ENCODE measurements around the gene RGS14. TPM values are rescaled to one million over a fixed set of nuclear protein-coding genes. Genes with fewer than 3 reads are reported as not detected.
A peak's percentile ranks its signal among the peaks of the same experiment; 100 is the strongest.

The RGS14 gene
- total RNA-seq, 2 experiments from 2014 or later = 34.6 to 39.2 TPM

DNA sequence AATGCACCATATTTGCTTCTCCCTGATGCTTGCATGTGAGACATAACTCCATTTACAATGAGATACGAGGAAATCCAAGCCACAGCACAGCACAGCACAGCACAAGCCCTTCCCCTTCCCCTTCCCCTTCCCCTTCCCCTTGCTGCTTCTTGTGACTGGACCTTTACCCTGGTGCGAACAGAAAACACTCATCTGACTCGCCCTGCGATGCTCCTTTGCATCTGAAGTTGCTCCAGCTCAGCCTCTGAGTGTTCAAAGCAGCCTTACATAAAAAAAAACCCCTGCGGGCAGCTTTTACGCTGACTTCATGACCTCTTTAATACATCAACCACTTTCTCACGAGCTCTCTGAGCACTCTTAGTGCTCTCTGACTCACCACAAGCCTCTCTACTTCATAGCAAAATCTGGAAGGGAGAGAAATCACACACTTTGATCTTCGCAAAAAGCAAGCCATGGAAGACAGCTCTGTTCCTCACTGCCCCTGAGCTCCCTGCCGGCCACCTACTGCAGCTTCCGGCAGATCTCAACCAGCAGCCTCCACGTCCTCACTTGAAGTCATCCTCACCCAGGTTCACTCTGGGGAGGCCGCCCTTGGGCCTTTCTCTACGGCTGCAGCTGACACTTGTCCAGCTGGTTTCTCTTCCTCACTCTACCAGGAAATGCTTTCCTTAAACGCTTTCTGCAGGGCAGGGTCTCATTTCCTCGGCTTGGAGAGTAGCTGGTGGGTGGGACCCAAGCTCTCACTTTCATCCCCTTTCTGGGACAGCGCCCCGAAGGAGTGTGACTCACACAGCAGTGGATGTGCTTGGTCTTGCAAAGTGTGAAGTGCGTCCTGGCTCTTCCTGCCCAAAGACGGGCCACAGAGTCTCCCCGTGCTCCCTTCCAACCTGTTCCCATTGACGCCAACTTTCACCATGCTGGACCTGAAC lies 31.8 kb downstream of the RGS14 start:
- peak overlapping the region; percentile 79 for H3K27ac Mint-ChIP-seq
- intact Hi-C loops (cut with micrococcal nuclease) = loop anchor here (1.0 to 5.0 kb wide), 10 partner anchors 10 to 112 kb away; partner anchors contain the start of genes LMAN2 and PDLIM7
- H3K4me1 Mint-ChIP-seq (ENCODE audit: low read depth) = peaks cover 34% of the 10 kb centered on the region
- H3K36me3 Mint-ChIP-seq (ENCODE audit: low read depth) = no peaks in the 10 kb centered on the region
- CTCF ChIA-PET = interaction anchor here (0.6 to 6.8 kb wide), 27 partner anchors 11 to 111 kb away, joined by 3 to 138 read pairs (median 6); partner anchors contain the start of genes GRK6, LMAN2, PDLIM7 and PFN3
- H3K4me3 Mint-ChIP-seq = peak overlapping the region; percentile 17
- H3K27me3 Mint-ChIP-seq (ENCODE audit: low read depth) = no peaks in the 10 kb centered on the region
- DNase-seq = peak; percentile 78
- H3K9me3 Mint-ChIP-seq = no peaks in the 10 kb centered on the region

DNA sequence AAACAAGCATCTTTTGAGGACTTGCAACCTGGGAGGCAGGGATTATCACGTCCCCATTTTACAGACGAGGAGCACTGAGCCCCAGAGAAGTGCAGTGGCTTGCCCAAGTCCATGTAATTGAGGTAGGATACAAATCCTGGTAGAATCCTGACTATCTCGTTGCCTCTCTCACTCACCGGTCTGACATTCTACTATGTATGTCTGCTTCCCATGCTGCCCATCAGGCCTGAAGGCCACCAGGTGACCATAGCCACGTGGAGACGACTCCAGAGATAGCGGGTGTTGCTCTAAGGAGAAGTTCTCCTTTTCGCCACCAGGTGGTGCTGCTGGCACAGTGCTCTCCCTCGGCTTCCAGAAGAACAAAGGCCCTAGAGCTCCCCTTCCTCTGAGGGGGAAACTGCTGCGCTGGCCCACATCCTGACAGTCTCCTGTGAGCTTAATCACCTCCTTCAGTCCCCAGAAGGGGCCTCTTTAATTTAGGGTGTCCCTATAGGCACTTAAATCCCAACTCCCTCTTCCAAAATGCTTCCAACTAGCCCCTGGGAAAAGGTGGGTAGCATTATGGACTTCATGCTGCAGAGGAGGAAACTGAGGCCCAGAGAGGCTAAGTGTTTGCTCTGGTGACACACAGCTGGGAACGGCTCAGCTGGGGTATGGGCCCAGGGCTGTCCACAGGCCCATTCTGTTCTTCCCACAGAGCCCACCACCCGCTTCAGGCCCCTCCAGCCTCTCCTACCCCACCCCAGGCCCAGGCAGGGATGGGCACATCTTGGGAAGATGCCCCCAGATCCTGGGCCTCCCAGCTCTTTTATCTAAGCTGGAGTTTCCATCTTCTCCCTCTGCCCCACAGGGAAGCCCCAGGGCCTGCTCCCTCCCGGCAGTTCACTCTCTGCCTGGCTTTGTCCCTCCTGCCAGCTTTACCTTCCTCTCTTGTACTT lies 32.9 kb downstream of the RGS14 start:
- CTCF ChIA-PET = interaction anchor here (0.6 to 6.8 kb wide), 45 partner anchors 8 to 670 kb away, joined by 3 to 138 read pairs (median 6); partner anchors contain the start of genes GRK6, PDLIM7, PFN3 and PRR7
- no peaks in the 10 kb centered on the region for H3K9me3 Mint-ChIP-seq
- DNase-seq = peak; percentile 95
- peaks cover 34% of the 10 kb centered on the region for H3K4me1 Mint-ChIP-seq (ENCODE audit: low read depth)
- H3K27ac Mint-ChIP-seq = peak overlapping the region; percentile 79
- no peaks in the 10 kb centered on the region for H3K27me3 Mint-ChIP-seq (ENCODE audit: low read depth)
- H3K4me3 Mint-ChIP-seq = peak overlapping the region; percentile 10
- H3K36me3 Mint-ChIP-seq (ENCODE audit: low read depth) = no peaks in the 10 kb centered on the region
- intact Hi-C loops (cut with micrococcal nuclease) = loop anchor here (1.0 to 2.0 kb wide), 7 partner anchors 12 to 111 kb away; partner anchors contain the start of gene PDLIM7

DNA sequence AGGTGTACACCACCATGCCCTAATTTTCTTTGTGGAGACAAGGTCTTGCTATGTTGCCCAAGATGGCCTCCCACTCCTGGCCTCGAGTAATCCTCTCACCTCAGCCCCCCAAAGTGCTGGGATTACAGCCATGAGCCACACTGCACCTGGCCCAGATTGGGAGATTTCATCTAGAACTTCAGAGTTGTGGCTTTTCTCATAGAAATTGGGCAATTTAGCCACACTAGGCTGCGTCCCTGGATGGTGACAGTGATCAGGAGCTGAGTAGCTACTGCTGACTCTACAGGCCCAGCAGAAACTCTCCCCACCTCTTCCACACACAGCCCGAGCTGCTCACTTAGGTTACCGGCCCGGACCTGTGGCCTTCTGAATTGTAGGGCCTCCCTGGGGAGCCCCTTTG lies 35.0 kb downstream of the RGS14 start:
- Mint-ChIP-seq H3K4me1 (ENCODE audit: low read depth) (peaks cover 34% of the 10 kb centered on the region), H3K27ac (no peak overlapping the region), H3K36me3 (ENCODE audit: low read depth) (no peaks in the 10 kb centered on the region), H3K27me3 (ENCODE audit: low read depth) (no peaks in the 10 kb centered on the region), H3K9me3 (no peaks in the 10 kb centered on the region), H3K4me3 (no peak overlapping the region)
- CTCF ChIA-PET = interaction anchor here (0.9 to 6.8 kb wide), 10 partner anchors 10 to 108 kb away, joined by 3 to 138 read pairs (median 4); partner anchors contain the start of genes PDLIM7 and PFN3
- DNase-seq = no peak
- intact Hi-C loops (cut with micrococcal nuclease) = no loop called here

GRCh38 chr5:177393206-177393765 lies 35.6 kb downstream of the RGS14 start:
- CTCF ChIA-PET = interaction anchor here (0.9 to 6.8 kb wide), 9 partner anchors 10 to 107 kb away, joined by 3 to 138 read pairs (median 4); partner anchors contain the start of genes PDLIM7 and PFN3
- Mint-ChIP-seq H3K27ac (no peak overlapping the region), H3K36me3 (ENCODE audit: low read depth) (no peaks in the 10 kb centered on the region), H3K4me1 (ENCODE audit: low read depth) (peaks cover 30% of the 10 kb centered on the region), H3K9me3 (no peaks in the 10 kb centered on the region), H3K27me3 (ENCODE audit: low read depth) (no peaks in the 10 kb centered on the region), H3K4me3 (no peak overlapping the region)
- intact Hi-C loops (cut with micrococcal nuclease) = no loop called here
- no peak for DNase-seq

- Mint-ChIP-seq H3K4me3 (no peak overlapping the region), H3K27me3 (ENCODE audit: low read depth) (no peaks in the 10 kb centered on the region), H3K36me3 (ENCODE audit: low read depth) (no peaks in the 10 kb centered on the region), H3K4me1 (ENCODE audit: low read depth) (peaks cover 23% of the 10 kb centered on the region), H3K27ac (no peak overlapping the region), H3K9me3 (no peaks in the 10 kb centered on the region)
- intact Hi-C loops (cut with micrococcal nuclease) = no loop called here
- CTCF ChIA-PET = interaction anchor here (5.3 to 6.8 kb wide), 3 partner anchors 9 to 107 kb away, joined by 72 to 138 read pairs (median 125); partner anchors contain the start of genes PDLIM7 and PFN3
- no peak for DNase-seq
These were observed 36.3 kb downstream of the RGS14 start for GRCh38 chr5:177393990-177394389.

DNA sequence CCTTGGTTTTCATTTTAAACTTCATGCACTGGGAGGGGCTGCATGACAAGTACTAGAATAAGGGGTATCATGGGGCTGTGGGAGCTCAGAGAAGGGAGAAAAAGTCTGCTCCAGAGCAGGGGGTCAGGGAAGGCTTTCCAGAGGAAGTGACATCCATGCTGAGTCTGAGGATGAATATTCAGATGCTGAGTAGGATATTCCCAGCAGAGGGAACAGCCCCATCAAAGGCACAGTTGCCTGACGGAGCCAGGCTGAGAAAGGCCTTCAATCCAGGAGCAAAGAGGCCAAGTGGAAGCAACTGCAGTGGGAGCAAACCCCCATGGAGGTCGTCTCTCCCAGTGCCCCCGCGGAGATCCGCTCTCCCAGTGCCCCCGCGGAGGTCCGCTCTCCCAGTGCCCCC lies 38.4 kb downstream of the RGS14 start:
- Mint-ChIP-seq H3K27me3 (ENCODE audit: low read depth) (no peaks in the 10 kb centered on the region), H3K36me3 (ENCODE audit: low read depth) (no peaks in the 10 kb centered on the region), H3K9me3 (no peaks in the 10 kb centered on the region), H3K27ac (no peak overlapping the region), H3K4me1 (ENCODE audit: low read depth) (peaks cover 4% of the 10 kb centered on the region), H3K4me3 (no peak overlapping the region)
- DNase-seq = no peak
- CTCF ChIA-PET = interaction anchor here (0.7 to 1.2 kb wide), 2 partner anchors 31 to 87 kb away, joined by 3 to 4 read pairs; no protein-coding TSS in a partner anchor
- intact Hi-C loops (cut with micrococcal nuclease) = no loop called here

DNA sequence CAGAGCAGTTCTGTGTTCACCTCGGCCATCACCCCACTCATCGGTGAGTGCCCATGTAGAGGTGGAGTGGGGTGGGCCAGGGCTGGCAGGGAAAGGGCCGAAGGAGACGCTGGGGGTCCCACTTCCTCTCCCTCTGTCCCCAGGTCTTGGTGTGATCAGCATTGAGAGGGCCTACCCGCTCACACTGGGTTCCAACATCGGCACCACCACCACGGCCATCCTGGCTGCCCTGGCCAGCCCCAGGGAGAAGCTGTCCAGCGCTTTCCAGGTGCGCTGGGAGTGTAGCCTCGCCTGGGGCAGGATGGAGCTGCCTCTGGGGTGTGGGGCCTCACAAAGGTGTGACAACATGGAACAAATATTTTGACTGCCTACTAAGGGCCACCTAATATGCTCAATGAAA lies 39.1 kb downstream of the RGS14 start:
- Mint-ChIP-seq H3K36me3 (ENCODE audit: low read depth) (no peaks in the 10 kb centered on the region), H3K27ac (no peak overlapping the region), H3K27me3 (ENCODE audit: low read depth) (peaks cover 6% of the 10 kb centered on the region), H3K4me1 (ENCODE audit: low read depth) (no peaks in the 10 kb centered on the region), H3K4me3 (no peak overlapping the region), H3K9me3 (no peaks in the 10 kb centered on the region)
- no peak for DNase-seq
- CTCF ChIA-PET = interaction anchor here (0.9 kb wide), 1 partner anchor 88 kb away, joined by 5 read pairs; no protein-coding TSS in a partner anchor
- intact Hi-C loops (cut with micrococcal nuclease) = no loop called here

DNA sequence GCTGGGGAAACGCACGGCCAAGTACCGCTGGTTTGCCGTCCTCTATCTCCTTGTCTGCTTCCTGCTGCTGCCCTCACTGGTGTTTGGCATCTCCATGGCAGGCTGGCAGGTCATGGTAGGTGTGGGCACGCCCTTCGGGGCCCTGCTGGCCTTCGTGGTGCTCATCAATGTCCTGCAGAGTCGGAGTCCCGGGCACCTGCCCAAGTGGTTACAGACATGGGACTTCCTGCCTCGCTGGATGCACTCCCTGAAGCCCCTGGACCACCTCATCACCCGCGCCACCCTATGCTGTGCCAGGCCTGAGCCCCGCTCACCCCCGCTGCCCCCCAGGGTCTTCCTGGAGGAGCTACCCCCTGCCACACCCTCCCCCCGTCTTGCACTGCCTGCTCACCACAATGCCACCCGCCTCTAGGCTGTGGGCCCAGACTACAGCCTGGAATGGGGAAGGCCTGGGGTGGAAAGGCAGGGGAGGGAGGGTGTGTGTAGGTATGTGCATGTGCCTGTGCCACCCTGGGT lies 40.2 kb downstream of the RGS14 start:
- no peaks in the 10 kb centered on the region for H3K9me3 Mint-ChIP-seq
- peaks cover 11% of the 10 kb centered on the region for H3K4me1 Mint-ChIP-seq (ENCODE audit: low read depth)
- no peak overlapping the region for H3K27ac Mint-ChIP-seq
- peaks cover 12% of the 10 kb centered on the region for H3K27me3 Mint-ChIP-seq (ENCODE audit: low read depth)
- H3K36me3 Mint-ChIP-seq (ENCODE audit: low read depth) = no peaks in the 10 kb centered on the region
- CTCF ChIA-PET = interaction anchor here (0.6 to 1.3 kb wide), 4 partner anchors 16 to 127 kb away, joined by 3 to 5 read pairs (median 3); no protein-coding TSS in a partner anchor
- no peak for DNase-seq
- H3K4me3 Mint-ChIP-seq = no peak overlapping the region
- intact Hi-C loops (cut with micrococcal nuclease) = no loop called here

DNA sequence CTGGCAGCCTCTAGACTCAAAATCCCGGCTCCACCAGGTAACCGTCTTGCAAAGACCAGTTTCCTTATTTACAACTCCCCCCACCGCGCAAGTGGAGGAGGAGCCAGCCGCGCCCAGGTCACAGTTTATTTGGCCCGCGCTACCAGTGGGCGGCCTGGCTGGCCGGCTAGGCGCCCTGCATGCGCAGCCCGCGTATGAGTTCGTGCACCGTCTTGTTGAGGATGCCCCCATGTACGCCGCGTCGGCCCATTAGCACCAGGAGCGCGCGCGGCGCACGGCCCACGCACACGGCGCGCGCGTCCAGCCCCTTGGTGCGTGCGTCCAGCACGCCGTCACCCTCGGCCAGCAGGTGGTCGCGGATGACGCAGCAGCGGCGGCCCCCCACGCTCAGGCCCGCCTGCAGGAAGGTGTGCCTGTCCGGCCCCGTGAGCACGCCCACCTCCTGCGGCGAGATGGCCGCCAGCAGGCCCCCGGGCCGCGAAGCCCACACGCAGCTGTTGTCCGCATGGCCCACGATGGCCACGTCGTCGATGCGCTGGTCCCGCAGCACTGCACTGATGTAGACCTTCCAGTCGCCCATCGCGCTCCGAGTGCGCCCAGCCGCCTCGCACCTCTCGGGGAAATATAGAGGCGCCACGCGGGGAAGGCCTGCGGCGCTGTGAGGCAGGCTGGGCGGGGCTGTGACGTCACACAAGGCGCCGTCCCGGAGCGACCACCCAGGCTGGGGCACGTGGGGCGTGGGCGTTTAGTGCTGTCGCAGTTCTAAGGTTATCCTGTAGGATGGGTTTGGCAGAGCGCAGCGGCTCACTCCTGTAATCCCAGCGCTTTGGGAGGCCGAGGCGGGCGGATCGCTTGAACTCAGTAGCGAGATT lies 42.5 kb downstream of the RGS14 start, which contains the start of gene PFN3:
TSS of gene PFN3 (minus strand) at position 665 of the 872 bp plus-strand sequence. CDS start at position 580, 85 bp downstream.
- no peak for DNase-seq

DNA sequence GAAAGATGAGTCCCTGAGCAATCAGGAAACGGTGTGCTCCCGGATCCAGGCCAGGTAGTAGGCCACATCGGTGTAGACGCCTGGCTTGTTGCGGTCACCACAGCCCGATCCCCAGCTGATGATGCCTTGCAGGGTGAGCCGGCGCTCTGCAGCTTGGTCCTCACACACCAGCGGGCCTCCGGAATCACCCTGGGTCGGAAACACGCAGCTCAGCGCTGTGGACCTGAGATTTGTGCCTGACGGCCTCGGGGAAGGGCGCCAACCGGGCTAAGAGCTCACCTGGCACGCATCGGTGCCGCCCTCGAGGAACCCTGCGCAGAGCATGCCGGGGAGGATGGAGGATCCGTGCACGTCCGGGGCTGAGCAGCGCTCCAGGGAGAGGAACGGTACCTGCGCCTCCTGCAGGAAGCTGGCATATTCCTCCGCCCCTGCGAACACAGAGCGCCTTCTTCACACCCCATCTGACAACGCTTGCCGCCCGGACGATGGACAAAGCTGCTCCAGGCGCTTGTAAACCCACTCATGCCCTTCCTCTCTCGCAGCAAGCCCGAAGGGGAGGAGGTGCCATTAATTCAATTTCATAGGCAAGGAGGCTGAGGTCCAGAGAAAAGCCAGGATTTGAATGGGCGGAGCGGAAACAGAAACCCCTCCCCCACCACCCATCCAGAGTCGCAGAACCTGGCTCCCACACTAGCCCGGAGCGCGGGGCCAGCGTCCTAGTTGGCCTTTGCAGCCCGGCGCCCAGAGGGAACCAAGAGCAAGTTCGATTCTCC lies 44.7 kb downstream of the RGS14 start:
- intact Hi-C loops (cut with micrococcal nuclease) = loop anchor here (1.0 kb wide), 6 partner anchors 12 to 288 kb away; partner anchors contain the start of gene GRK6
- Mint-ChIP-seq H3K4me1 (ENCODE audit: low read depth) (peaks cover 19% of the 10 kb centered on the region), H3K27ac (no peak overlapping the region), H3K9me3 (no peaks in the 10 kb centered on the region), H3K36me3 (ENCODE audit: low read depth) (no peaks in the 10 kb centered on the region), H3K27me3 (ENCODE audit: low read depth) (peaks cover 15% of the 10 kb centered on the region), H3K4me3 (peak overlapping the region; percentile 78)
- peak; percentile 89 for DNase-seq
- CTCF ChIA-PET = interaction anchor here (0.6 to 9.9 kb wide), 28 partner anchors 11 to 288 kb away, joined by 3 to 161 read pairs (median 18); partner anchors contain the start of genes GRK6, PDLIM7, PRR7 and SLC34A1

More for the DNA sequence above, 42.5 kb downstream of the RGS14 start, which contains the start of gene PFN3:
- no peak within 1 kb of the TSS for H3K4me3 Mint-ChIP-seq
- H3K36me3 Mint-ChIP-seq (ENCODE audit: low read depth) = no peaks in the 10 kb centered on the region
- peaks cover 15% of the 10 kb centered on the region for H3K27me3 Mint-ChIP-seq (ENCODE audit: low read depth)
- H3K4me1 Mint-ChIP-seq (ENCODE audit: low read depth) = peaks cover 19% of the 10 kb centered on the region
- CTCF ChIA-PET = interaction anchor here (5.0 to 9.9 kb wide), 3 partner anchors 9 to 91 kb away, joined by 28 to 161 read pairs (median 138); no protein-coding TSS in a partner anchor
- no peak within 1 kb of the TSS for H3K27ac Mint-ChIP-seq
- no peaks in the 10 kb centered on the region for H3K9me3 Mint-ChIP-seq
- intact Hi-C loops (cut with micrococcal nuclease) = no loop called here

All from activated naive CD4-positive, alpha-beta T cell treated with anti-CD3 and anti-CD28 coated beads for 36 hours (primary cell).